A549 treated with dexamethasone at 1 μM for 4 hours (cell line): ENCODE results near the gene RNF168. TPM values are rescaled to one million over a fixed set of nuclear protein-coding genes. Genes with fewer than 3 reads are reported as not detected.

Source experiments
- total RNA-seq: library from RNA; stranded (reverse); fragments of 200-300 nt; extraction: Qiagen RNA extraction; gene quantifications from 5 replicates; pipeline ENCODE4 v1.2.3, GENCODE V29; 2022

Gene RNF168
- 3.7 to 5.0 TPM (median 4.6 TPM) in 5 replicates for total RNA-seq

DNA sequence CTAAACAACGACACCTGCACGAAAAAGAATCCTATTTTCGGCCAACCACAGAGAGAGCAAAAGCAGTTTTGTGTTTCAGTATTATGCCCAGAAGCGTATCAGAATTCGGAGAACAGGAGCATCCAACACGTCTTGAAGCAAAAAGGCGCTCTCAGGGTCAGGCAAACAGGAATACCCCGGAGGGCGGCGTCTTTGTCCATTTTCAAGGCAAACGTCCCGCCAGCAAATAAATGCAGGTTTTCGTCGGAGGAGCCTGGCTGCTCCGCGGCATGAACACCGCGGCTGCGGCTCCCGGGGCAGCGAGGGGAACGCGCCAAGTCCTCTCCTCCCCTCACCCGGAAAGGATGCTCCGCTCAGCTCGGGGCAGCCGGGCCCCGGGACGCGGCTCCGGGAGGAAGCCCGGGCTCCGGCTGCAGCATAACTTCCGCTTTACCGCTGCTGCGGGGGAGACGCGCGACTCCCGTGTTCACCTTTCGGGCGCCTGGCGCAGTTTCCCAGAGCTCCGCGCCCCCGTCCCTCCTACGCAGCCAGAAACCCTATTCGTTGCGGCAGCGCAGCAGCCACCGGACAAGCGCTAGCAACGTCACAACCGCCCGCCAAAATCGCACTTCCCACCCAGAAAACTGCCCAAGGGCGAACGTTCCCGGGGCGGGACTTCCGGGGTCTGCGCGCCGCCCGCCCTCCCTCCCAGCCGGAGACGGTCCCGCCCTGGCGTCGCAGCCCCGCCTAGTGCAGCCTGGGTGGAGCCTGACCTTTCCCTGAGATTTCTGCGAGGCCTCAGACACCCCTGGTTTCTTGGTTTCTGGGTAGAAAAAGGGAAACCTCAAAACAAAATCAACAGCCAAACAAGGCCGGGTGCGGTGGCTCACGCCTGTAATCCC lies at the start of gene RNF168:
RNF168 (minus strand) TSS at position 573 of the 881 bp plus-strand sequence. CDS start 595 bp downstream, outside the sequence.

DNA sequence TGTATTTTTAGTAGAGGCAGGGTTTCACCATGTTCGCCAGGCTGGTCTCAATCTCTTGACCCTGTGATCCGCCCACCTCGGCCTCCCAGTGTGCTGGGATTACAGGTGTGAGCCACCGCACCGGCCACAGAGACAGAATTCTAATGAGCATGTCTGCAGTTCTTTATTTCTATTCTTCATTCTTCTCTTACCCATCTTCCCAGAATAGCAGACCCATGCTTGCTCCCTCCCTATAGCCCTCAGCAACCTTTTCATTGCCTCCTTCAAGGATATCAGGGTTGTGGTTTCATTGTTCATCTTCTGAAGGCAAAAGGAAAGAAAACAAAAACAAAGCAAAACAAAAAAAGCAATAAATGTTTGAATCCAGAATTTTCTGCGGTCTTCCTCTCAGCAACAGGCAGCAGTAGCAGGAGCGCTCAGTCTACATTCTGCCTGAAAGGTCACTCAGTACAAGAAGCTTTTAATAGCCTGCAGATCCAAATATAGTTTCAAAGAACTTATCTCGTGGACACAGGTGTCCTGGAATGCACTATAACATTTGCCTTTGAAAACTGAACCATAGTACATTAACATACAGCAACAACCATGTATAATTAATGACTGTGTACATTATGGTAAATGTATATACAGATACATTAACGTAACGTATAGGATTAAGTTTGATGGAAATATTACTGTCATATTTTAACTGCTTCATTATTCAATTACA lies 11.5 kb upstream of the RNF168 start, which contains the start of gene SMCO1:
SMCO1 (minus strand) TSS at position 434 of the 709 bp plus-strand sequence; CDS start at position 297, 137 bp downstream.

DNA sequence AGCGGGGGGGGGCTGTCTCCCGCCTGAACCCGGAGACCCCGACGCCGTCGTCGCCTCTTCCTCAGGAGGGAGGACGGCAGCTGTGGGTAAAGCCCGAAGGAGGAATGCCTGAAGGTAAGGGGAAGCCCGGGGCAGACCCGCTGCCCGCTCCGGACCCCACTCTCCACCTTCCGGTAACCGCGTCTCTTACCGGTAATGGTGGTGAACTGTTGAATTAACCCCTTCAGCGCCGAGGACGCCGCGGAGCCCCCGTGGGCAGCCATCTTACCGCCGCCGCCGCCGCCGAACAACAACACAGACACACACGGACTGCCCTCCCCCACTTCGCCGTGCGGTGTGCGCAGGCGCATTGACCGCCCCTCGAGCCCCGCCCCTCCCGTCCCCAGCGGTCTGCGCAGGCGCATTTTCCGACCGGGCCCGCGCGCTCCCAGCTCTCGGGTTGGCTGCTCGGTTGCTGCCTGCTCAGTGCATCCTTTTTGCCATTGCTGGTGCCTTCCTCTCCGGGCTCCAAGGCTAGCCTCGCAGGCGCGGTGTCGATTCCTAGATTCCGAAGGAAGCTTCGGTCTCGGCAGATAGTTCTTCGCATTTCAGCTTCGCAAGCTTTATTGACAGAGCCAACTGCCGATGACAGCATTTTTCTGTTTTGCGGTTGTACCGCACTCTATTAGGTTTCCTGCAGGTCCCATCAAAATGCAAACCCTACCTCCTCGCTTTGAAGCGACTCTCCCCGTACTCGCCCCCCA lies 71.3 kb downstream of the RNF168 start, which contains the start of gene UBXN7:
UBXN7 (minus strand) TSS at position 291 of the 743 bp plus-strand sequence; CDS start at position 263, 28 bp downstream.

Other genes with a start within 250 kb of the RNF168 start
- gene PCYT1A, start 216.0 kb downstream of the RNF168 start, total RNA-seq: 30.6 to 39.2 TPM (median 38.3 TPM) in 5 replicates
- 21.7 to 25.7 TPM (median 22.7 TPM) in 5 replicates for gene DYNLT2B, start 185.5 kb downstream of the RNF168 start, total RNA-seq
- gene TM4SF19, start 165.4 kb downstream of the RNF168 start, total RNA-seq: 7.0 to 8.6 TPM (median 7.8 TPM) in 5 replicates
- 6.6 to 12.4 TPM (median 11.5 TPM) in 5 replicates for gene UBXN7, start 71.3 kb downstream of the RNF168 start, total RNA-seq
- gene SMCO1, start 11.6 kb upstream of the RNF168 start, total RNA-seq: not detected in 5 replicates
- gene WDR53, start 64.8 kb upstream of the RNF168 start, total RNA-seq: 8.9 to 11.7 TPM (median 10.2 TPM) in 5 replicates
- 6.3 to 8.8 TPM (median 7.7 TPM) in 5 replicates for gene FBXO45, start 64.9 kb upstream of the RNF168 start, total RNA-seq
- 0.03 to 0.04 TPM (median 0.04 TPM) in 3 of 5 replicates, not detected in the others for gene NRROS, start 135.9 kb upstream of the RNF168 start, total RNA-seq
- 2.1 to 2.9 TPM (median 2.8 TPM) in 5 replicates for gene CEP19, start 208.5 kb upstream of the RNF168 start, total RNA-seq
- 28.1 to 31.6 TPM (median 31.2 TPM) in 5 replicates for gene PIGX, start 208.6 kb upstream of the RNF168 start, total RNA-seq
- 31.1 to 45.8 TPM (median 43.1 TPM) in 5 replicates for gene PAK2, start 236.1 kb upstream of the RNF168 start, total RNA-seq